Esophagus muscularis mucosa (tissue), 3 donors: ENCODE measurements around the gene GATM.

Experiments used
- CTCF ChIP-seq, 3 experiments: fragments of 200-600 bp in 2 of 3; fragments of 450-650 bp in 1 of 3; sonication (generic) in 2 of 3; IDR thresholded peaks; one replicate each; pipeline ENCODE4 v1.5.1; 2017 to 2019; ENCODE audit warnings: antibody characterized with exemption in 3 of 3, mild to moderate bottlenecking in 2 of 3, moderate library complexity in 1 of 3
- POLR2A ChIP-seq: fragments of 450-650 bp; IDR thresholded peaks from one replicate; pipeline ENCODE4 v1.6.1; 2017; ENCODE audit warnings: antibody characterized with exemption, moderate library complexity, mild to moderate bottlenecking, low read depth
- POLR2AphosphoS5 ChIP-seq, 2 donors: sonication (generic); formaldehyde crosslinking; IDR thresholded peaks; one replicate each; pipeline ENCODE4 v1.6.1; 2017; ENCODE audit warnings: antibody characterized with exemption in 2 of 2

GRCh38 chr15:45363801-45364200 is 14.5 kb downstream of the GATM start:
- no peak for TF ChIP-seq POLR2AphosphoS5 (IDR thresholded peaks at IDR 0.05)
- no peak for TF ChIP-seq CTCF (IDR thresholded peaks at IDR 0.05)
- no peak for TF ChIP-seq POLR2A
